LNCAP (cell line): ENCODE results near the gene GAPDH.

Source experiments
- CTCF ChIP-seq: fragments of 450-650 bp; IDR thresholded peaks from 2 replicates; pipeline ENCODE4 v1.5.1; 2017; ENCODE audit warnings: mild to moderate bottlenecking

The GAPDH gene

GRCh38 chr12:6537580-6538419 is 3.5 kb downstream of the GAPDH start:
- TF ChIP-seq CTCF = peak; percentile 91

- no peak for TF ChIP-seq CTCF
These were observed 4.3 kb downstream of the GAPDH start for GRCh38 chr12:6538420-6539313.

- TF ChIP-seq CTCF = no peak
These were observed 5.0 kb downstream of the GAPDH start for GRCh38 chr12:6539314-6539682.

GRCh38 chr12:6539707-6540134 is 5.4 kb downstream of the GAPDH start:
- no peak for TF ChIP-seq CTCF

GRCh38 chr12:6540181-6540877 is 6.0 kb downstream of the GAPDH start:
- no peak for TF ChIP-seq CTCF

- TF ChIP-seq CTCF = no peak
These were observed 7.3 kb downstream of the GAPDH start for GRCh38 chr12:6541371-6542165.
